Germinal center (tissue), 1 donor: ENCODE measurements around the gene HSD17B12.

ENCODE experiments used
- DNase-seq: peaks from one replicate; pipeline ENCODE4 v3.0.0; 2012; ENCODE audit warnings: mixed read lengths, low spot score

HSD17B12 gene

GRCh38 chr11:43871051-43871450, 190.5 kb downstream of the HSD17B12 start:
- no peak for DNase-seq

GRCh38 chr11:43872995-43873394, 192.5 kb downstream of the HSD17B12 start:
- no peak for DNase-seq

GRCh38 chr11:43874078-43874477, 193.5 kb downstream of the HSD17B12 start:
- no peak for DNase-seq

GRCh38 chr11:43874738-43875137, 194.2 kb downstream of the HSD17B12 start:
- DNase-seq = no peak

- DNase-seq = no peak
Measured at GRCh38 chr11:43879789-43880639, 199.5 kb downstream of the HSD17B12 start.

GRCh38 chr11:43880640-43881159, 200.2 kb downstream of the HSD17B12 start, which contains the start of gene ALKBH3:
TSS of gene ALKBH3 (plus strand) at chr11:43880831. CDS start at chr11:43882653, 1,822 bp downstream.
- peak; percentile 82 for DNase-seq

- DNase-seq = no peak
Measured at GRCh38 chr11:43892851-43893250, 212.3 kb downstream of the HSD17B12 start.

- DNase-seq = no peak
Measured at GRCh38 chr11:43894546-43894945, 214.0 kb downstream of the HSD17B12 start.

- DNase-seq = no peak
Measured at GRCh38 chr11:43895601-43896000, 215.1 kb downstream of the HSD17B12 start.

GRCh38 chr11:43898574-43898973, 218.0 kb downstream of the HSD17B12 start:
- no peak for DNase-seq

GRCh38 chr11:43899094-43899493, 218.6 kb downstream of the HSD17B12 start:
- DNase-seq = no peak

GRCh38 chr11:43901551-43901950, 221.0 kb downstream of the HSD17B12 start:
- no peak for DNase-seq

GRCh38 chr11:43903078-43903477, 222.5 kb downstream of the HSD17B12 start:
- DNase-seq = no peak

GRCh38 chr11:43903969-43904368, 223.4 kb downstream of the HSD17B12 start:
- DNase-seq = no peak

GRCh38 chr11:43904742-43905535, 224.4 kb downstream of the HSD17B12 start:
- DNase-seq = no peak

- DNase-seq = no peak
Measured at GRCh38 chr11:43905813-43906241, 225.3 kb downstream of the HSD17B12 start.
